Anterior cingulate cortex (tissue), 58 donors: ENCODE measurements around the gene IFFO2.
A peak's percentile ranks its signal among the peaks of the same experiment; 100 is the strongest.

Source experiments
- DNase-seq, 58 donors: peaks; one replicate each; lab custom pipeline; 2025; lab: John Stamatoyannopoulos, UW

IFFO2 gene

GRCh38 chr1:18923756-18924211 is 32.7 kb downstream of the IFFO2 start:
- DNase-seq, result peak in 16 of 58 donors; percentile 22 to 66 (median 39)

DNA sequence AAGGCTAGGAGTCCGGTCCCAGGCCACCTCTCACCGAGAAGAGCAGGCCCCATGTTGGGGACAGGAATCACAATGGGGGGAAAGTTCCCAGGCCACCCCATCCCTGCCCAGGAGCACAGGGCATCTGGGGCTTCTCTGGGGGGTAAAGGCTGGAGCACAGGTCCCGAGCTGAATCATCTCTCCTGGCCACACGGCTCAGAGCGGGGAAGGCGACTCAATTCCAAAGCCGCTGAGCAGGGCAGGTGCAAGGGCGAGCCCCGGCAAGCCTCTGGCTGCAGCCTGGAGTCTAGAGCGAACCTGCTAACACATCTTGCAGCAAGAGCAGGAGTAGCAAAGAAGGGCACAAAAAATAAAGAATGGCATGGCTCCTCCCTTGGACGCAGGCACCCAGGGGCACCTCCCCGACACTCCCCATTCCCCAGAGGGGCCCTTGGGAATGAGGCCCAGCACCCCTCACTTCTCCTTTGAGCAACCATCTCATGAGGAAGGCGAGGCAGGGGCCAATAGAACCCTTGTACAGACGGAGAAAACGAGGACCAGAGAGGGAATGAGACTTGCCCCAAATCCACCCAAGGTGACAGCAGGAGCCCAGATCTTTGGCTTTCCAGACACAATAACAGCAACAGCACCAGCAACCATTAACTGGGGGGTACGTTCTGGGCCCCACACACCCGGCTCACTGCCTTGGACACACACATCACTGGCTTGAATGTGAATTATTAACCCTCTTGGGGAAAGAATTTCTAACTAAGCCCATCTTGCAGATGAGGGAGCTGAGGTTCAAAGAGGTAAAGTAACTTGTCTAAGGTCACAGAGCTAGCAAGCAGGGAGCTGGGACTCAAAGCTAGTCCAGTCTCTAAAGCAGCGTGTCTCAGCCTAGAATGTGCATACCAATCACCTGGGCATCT is 33.4 kb downstream of the IFFO2 start:
- no peak for DNase-seq

DNA sequence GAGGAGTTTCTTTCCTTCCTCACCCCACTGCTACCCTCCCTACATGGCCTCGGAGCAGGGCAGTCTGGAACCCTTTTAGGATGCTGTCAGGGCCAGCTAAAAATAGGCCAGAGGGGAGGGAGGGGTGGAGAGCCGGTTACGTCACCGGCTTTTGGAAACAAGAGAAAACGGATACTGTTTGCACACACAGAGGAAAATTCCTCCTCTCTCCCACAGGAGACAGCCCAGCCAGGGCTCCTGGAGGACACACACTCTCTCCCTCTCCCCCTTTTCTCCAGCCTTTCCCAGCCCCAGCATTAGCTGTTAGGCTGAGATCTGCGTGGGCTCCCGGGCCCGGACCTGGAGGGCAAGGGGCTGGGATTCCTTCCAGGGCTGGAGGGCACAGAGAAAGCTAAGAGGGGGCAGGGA is 34.2 kb downstream of the IFFO2 start:
- peak in 50 of 58 donors; percentile 30 to 88 (median 59) for DNase-seq

DNA sequence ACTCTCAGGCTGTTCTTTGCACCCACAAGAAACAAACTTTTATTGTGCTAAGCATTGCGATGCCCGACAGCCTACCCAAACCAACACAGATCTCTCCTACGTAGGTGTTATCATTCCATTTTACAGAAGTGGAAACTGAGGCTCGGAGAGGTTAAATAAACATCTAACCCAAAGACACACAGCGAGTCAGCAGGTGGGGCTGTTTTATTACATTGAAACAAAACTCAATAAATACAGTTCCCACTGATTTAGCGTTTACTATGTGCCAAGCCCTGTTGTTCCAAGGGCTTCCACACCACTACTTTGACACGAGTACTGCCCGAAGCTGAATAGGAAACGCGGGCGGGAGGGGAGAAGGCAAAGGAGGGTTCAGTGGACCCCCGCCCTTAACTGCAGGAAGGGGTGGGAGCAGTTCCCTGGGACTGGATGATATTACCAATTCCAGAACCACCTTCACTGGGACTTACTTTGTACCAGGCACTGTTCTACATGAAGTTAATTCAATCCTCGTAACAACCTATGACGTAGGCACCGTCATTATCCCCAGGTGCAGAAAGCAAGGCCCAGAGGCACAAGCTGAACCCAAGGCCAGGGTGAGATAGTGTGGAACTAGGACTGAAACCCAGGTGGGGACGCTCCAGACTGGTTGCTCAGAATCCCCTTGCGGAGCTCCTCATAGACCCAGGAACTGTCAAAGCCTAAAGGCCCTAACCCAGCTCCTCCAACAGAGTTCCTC is 34.8 kb downstream of the IFFO2 start:
- DNase-seq, result peak in 1 of 58 donors; percentile 12

DNA sequence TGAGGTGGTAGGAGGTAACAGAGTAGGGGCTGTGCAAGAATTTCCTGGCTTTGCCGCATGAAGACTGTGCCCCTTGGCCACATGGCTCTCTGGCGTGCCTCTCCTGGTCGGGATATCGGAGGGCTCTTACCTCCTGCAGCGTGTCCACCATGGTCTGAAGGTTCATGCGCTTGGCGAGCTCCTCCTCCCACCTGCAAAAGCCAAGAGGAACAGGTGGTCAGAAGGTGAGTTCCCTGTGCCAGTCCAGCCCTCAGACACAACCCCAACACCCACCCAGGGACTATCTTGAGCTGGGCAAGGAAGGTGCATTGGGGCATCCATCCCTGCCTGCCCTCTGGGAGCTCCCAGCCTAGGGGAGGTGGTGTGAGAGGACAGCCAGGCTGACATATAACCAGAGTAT is 35.5 kb downstream of the IFFO2 start:
- no peak for DNase-seq

DNA sequence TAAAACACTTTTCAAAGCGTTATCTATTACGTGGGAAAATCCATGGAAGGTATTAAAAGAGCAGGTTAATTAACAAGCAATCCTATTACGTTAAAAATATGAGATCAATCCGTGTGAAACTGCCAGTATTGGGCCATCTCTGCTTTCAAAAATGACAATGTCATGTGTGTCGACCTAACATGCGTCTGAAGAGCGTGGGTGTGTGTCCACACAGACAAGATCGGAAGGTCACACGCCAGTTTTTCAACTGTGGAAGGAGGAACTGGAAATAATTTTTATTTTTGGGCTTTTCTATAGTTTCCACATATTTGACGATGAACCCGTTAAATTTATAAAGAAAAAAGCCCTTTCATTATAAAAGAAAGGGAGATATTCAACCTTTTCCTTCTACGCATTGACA is 36.5 kb downstream of the IFFO2 start:
- DNase-seq, result no peak

DNA sequence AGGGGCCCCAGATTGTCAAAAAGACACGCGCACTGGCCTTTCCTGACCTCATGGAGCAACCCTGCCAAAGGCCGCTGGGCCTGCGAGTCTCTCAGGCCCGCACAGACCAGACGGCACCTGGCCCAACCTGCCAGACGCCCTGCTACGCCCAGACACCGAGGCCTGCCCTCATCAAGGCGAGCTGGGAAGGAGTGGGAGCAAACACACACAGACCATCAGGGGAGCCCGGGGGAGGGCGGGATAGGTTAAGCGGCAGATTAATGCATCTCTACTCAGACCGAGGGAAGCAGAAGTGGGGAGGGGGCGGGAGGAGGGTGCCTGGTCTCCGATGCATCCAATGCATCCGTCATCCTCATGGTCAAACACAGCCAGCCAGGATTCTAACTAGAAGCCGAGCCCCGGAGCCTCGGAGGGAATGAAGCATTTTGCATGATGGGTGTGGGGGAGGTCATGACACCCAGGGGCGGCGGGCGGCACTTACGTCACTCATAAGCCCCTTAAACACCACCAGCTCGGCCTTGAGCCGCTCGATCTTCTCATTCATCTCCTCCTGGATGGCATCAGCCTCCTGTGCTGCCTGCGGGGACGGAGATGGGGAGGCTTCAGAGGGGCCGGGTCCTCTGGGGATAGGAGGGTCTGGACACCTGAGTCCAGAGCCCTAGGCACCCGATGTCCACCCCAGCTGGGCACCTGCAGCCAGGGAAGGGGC is 37.1 kb downstream of the IFFO2 start:
- no peak for DNase-seq

GRCh38 chr1:18918417-18918816 is 38.1 kb downstream of the IFFO2 start:
- DNase-seq, result no peak

GRCh38 chr1:18917071-18917799 is 39.2 kb downstream of the IFFO2 start:
- DNase-seq, result no peak

DNA sequence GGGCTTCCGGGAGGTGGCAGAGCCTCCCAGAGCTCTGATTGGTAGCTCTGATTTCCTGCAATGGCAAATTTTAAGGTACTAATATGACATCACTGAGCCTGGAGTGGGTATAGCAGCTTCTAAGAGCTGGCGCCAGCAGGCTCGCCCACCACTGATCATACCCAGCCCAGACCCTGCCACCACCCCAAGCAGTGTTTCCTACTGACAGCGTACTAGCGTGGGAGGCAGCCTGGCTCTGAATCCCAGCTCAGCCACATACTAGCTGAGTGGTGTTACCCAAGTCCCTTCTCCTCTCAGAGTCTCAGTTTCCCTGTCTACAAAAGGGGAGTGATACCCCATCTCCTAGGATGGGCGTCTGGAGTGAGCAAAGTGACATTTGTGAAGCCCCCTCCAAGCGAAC is 41.1 kb downstream of the IFFO2 start:
- peak in 16 of 58 donors; percentile 9 to 65 (median 24) for DNase-seq

GRCh38 chr1:18913065-18913835 is 43.2 kb downstream of the IFFO2 start:
- peak in 57 of 58 donors; percentile 13 to 85 (median 70) for DNase-seq

GRCh38 chr1:18912550-18912949 is 43.9 kb downstream of the IFFO2 start:
- no peak for DNase-seq

DNA sequence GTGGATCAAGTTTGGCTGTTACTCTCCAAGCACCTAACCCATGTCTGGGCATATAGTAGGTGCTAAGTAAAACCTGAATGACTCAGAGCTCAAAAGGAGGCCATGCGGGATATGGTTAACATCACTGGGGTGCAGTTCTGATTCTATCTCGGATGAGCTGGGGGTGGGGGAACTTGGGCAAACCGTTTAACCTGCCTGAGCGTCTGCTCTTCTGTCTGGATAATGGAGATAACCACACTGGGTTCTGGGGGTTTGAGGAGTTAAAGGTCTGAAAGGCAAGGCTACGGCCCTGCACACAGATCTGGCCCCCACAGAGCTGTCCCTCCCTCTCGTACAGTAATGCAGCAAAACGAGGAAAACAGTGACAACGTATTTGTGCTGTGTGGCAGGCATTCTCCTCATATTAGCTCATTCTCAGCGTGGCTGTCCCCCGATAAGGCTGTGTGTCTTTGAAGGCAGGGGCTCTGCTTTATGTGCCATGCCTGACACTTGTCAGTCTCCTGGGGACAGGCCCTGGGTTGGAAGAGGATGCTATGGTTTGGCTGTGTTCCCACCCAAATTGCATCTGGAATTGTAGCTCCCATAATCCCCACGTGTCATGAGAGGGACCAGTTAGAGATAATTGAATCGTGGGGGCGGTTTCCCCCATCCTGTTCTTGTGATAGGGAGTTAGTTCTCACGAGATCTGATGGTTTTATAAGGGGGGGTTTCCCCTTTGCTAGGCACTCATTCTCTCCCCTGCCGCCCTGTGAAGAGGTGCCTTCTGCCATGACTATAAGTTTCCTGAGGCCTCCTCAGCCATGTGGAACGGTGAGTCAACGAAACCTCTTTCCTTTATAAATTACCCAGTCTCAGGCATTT is 47.3 kb downstream of the IFFO2 start:
- DNase-seq, result no peak

DNA sequence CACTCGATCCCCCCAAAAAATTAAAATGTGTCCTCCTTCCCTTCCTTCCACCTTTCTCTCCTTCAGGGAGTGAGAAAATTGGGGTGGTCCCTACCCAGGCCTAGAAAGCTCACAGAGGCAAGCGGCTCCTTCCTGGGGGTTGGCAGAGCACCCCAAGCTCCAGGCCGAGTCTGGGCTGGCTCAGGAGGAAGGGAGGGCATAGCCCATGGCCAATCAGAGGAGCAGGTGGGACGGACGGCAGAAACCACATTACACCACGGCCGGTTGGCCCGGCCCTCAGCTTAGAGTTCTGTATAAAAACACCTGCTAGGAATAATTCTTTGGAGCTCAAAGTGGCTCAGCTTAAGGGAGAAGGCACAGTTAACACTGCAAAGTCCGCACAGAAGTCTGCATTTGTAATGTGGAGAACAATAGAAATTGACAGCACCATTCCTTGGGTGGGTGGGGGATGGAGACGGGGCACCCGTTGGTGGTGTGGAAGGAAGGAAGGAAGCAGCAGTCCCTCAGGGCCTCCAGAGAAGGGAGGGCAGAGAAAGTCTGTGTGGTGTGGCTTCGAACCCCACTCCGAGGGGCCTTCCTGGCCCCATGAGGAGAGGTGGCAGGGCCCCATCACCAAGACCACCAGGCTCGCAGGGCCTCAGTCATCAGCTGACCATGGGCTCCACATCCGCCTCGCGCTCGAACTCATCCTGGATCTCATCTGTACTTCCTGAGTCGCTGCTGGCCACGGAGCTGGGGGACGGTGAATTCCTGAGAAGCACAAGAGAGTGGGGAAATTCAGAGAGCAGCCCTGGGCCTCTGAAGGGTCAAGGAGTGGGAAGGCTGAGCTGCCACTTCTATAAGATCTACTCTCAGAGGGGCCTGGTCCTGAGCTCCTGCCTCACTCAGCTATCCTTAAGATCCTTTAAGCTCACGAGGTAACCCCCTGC is 48.3 kb downstream of the IFFO2 start:
- peak in 7 of 58 donors; percentile 10 to 31 (median 19) for DNase-seq

DNA sequence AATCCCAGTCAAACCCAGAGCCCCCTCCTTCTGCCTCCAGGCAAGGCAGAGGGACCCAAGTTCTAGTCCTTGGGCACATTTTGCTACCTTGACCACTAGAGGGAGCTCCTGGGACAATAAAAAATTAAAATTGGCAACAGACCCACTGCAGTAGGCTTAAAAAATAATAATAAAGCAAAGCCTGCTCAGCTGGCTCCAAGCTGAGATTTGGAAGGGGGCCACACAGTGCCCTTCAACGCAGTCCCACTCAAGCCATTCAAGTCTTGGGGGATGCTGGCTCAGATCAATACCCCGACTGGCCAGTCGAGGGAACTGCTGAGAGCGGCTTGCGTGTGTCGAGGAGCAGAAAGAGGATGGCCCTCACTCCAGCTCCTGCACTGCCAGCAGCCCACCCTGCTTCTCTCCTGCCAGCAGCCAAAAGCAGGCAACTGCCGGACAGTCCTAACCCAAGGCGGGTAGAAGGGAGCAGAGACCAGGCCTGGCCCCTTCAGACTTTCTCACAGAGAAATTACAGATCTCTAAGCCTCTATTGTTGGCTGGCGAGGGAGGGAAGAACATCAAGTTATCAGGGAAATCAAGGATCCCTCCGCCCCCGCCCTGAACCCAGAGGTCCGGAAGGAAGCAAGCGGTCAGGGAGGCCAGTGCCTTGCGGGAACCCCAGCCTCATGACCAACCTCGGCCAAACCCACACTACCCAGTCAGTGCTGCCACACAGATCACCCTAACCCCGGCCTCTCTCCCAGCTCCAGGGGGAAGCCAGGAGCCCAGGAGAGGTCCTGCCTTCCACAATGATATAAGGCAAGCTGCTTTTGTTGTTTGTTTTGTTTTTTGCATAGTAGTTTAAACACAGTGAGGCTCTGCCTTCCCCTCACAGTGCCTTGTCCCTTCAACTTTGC is 49.2 kb downstream of the IFFO2 start:
- peak in 55 of 58 donors; percentile 14 to 83 (median 57) for DNase-seq

DNA sequence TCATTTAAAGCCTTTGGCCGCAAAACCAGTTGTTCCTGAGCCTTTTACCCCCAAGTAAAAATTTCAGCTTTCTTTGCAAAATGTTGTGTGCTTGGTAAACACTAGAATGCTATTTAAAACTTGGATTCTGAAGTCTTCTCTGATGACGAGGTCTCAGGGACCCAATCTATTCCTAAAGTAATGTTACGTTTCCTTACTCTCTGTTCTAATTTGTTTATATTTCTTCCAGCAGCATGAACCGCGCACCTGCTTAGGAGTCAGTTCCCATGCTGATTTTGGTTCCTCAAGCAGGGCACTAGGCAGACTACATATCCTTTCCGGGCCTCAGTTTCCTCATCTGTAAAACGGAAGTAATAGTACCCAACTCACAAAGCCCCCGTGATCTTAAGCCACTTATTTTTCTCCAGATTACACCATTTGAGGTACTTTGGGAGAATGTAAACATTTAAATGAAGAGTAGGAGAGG is 53.2 kb downstream of the IFFO2 start:
- DNase-seq, result no peak
